Calu3 (cell line): ENCODE data around the gene CNTNAP2. TPM values are rescaled to one million over a fixed set of nuclear protein-coding genes. Genes with fewer than 3 reads are reported as not detected.

Experiments used
- BruUV-seq: library from RNA; stranded (reverse); fragments of 400-500 nt; replicated peaks from 2 replicates; lab custom pipeline; 2021; lab: Mats Ljungman, UMichigan
- CTCF ChIA-PET: fragments of 300-600 bp; sonication (Branson Sonifier 250); formaldehyde crosslinking; loops from one replicate; lab custom pipeline; 2022; ENCODE audit warnings: antibody characterized with exemption; lab: Charles Lee
- DNase-seq: peaks from one replicate; pipeline ENCODE4 v3.0.0; 2022
- H3K27ac Mint-ChIP-seq: one replicate; pipeline ENCODE4 v1.8.0; 2022; ENCODE audit warnings: mixed read lengths; ENCODE audit not compliant: unreplicated experiment
- H3K27me3 Mint-ChIP-seq: one replicate; pipeline ENCODE4 v1.8.0; 2022; ENCODE audit warnings: mixed read lengths; ENCODE audit not compliant: unreplicated experiment
- H3K36me3 Mint-ChIP-seq: one replicate; pipeline ENCODE4 v1.8.0; 2022; ENCODE audit warnings: mild to moderate bottlenecking, moderate library complexity, mixed read lengths; ENCODE audit not compliant: insufficient read depth, unreplicated experiment
- H3K4me1 Mint-ChIP-seq: one replicate; pipeline ENCODE4 v1.8.0; 2022; ENCODE audit warnings: mild to moderate bottlenecking, low read depth, mixed read lengths; ENCODE audit not compliant: unreplicated experiment
- H3K4me3 Mint-ChIP-seq: one replicate; pipeline ENCODE4 v1.8.0; 2022; ENCODE audit warnings: mild to moderate bottlenecking, low read depth, moderate library complexity, mixed read lengths; ENCODE audit not compliant: unreplicated experiment
- H3K9me3 Mint-ChIP-seq: one replicate; pipeline ENCODE4 v1.8.0; 2022; ENCODE audit warnings: low read depth, mixed read lengths; ENCODE audit not compliant: unreplicated experiment
- intact Hi-C: fragments of 100-400 bp; cut with micrococcal nuclease; formaldehyde crosslinking; loops from one replicate; pipeline ENCODE4 v1.10.0; 2022; ENCODE audit not compliant: unreplicated experiment
- total RNA-seq: library from RNA; stranded (reverse); gene quantifications from 2 replicates; pipeline ENCODE4 v1.2.3, GENCODE V29; 2022
- TF ChIP-seq, protein P1 (sequence below): fragments of 200-600 bp; IDR thresholded peaks from one replicate; pipeline ENCODE4 v1.8.0; 2022; ENCODE audit warnings: antibody characterized with exemption; ENCODE audit not compliant: unreplicated experiment

Gene CNTNAP2
- total RNA-seq, 1 experiment from 2014 or later: 1.1 TPM

DNA sequence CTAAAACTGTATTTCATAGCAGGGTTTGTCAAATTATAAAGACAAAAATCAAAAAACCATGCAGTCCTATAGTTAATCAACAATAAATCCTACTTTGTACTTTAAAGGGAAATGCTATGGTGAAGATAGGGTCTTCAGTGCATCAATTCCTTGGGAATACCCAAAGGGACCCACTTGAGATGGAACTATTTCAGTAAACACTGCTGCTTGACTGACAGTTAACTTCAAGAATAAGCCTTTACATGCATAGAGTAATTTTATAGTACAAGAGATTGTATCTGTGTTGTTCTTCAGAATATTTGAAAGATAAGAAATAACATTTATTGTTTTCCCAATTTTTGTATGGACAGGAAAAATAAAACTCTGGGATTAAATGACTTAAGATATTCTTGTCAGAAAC, 1179.6 kb downstream of the CNTNAP2 start:
- no peak overlapping the region for H3K4me3 Mint-ChIP-seq
- DNase-seq: no peak
- H3K36me3 Mint-ChIP-seq: no peaks in the 10 kb centered on the region
- CTCF ChIA-PET: no interaction called here
- intact Hi-C loops: no loop called here
- H3K9me3 Mint-ChIP-seq: peaks cover 4% of the 10 kb centered on the region
- H3K4me1 Mint-ChIP-seq: no peaks in the 10 kb centered on the region
- no peak overlapping the region for H3K27ac Mint-ChIP-seq
- TF ChIP-seq, protein P1, sequence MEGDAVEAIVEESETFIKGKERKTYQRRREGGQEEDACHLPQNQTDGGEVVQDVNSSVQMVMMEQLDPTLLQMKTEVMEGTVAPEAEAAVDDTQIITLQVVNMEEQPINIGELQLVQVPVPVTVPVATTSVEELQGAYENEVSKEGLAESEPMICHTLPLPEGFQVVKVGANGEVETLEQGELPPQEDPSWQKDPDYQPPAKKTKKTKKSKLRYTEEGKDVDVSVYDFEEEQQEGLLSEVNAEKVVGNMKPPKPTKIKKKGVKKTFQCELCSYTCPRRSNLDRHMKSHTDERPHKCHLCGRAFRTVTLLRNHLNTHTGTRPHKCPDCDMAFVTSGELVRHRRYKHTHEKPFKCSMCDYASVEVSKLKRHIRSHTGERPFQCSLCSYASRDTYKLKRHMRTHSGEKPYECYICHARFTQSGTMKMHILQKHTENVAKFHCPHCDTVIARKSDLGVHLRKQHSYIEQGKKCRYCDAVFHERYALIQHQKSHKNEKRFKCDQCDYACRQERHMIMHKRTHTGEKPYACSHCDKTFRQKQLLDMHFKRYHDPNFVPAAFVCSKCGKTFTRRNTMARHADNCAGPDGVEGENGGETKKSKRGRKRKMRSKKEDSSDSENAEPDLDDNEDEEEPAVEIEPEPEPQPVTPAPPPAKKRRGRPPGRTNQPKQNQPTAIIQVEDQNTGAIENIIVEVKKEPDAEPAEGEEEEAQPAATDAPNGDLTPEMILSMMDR: no peak
- no peaks in the 10 kb centered on the region for H3K27me3 Mint-ChIP-seq
- BruUV-seq: no TSS peak

DNA sequence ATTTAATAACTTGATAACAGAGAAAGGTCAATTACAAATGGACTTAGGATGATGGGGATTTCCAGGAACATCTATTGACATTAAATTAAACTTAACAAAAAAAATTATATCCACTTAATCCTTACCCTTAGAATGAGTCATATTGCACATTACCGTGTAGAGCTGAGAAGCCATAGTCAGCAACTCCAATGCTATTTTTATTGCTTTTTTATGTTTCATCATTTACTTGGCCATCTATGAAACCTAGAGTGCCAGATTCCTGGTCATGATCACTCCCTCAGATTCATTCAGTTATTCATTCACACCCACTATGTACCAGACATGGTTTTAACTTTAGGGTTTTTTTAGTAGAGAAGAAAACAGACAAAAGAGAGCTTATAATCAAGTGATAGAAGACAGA, 1180.4 kb downstream of the CNTNAP2 start:
- Mint-ChIP-seq H3K36me3 (no peaks in the 10 kb centered on the region), H3K4me3 (no peak overlapping the region), H3K27ac (no peak overlapping the region), H3K4me1 (no peaks in the 10 kb centered on the region), H3K27me3 (no peaks in the 10 kb centered on the region), H3K9me3 (peaks cover 4% of the 10 kb centered on the region)
- TF ChIP-seq, protein P1: no peak
- BruUV-seq: no TSS peak
- CTCF ChIA-PET: no interaction called here
- DNase-seq: no peak
- intact Hi-C loops: no loop called here

DNA sequence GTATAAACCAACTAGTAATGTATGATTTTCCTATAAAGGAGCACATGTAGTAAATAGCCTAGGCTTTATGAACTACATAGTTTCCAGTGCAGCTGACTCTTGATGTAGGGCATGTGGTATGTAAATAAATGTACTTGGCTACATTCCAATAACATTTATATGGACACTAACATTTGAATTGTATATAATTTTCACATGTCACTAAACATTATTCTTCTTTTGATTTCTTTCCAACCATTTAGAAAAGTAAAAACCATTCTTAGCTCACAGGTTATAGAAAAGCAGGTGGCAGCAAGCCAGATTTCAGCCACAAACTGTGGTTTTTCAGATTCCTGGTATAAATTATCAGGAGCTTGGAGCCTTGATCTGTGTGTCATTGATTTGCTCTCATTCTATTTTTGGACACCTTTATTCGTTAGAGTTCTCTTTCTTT, 1182.0 kb downstream of the CNTNAP2 start:
- intact Hi-C loops: no loop called here
- Mint-ChIP-seq H3K27me3 (no peaks in the 10 kb centered on the region), H3K27ac (no peak overlapping the region), H3K4me3 (no peak overlapping the region), H3K9me3 (peaks cover 2% of the 10 kb centered on the region), H3K4me1 (no peaks in the 10 kb centered on the region), H3K36me3 (no peaks in the 10 kb centered on the region)
- no TSS peak for BruUV-seq
- CTCF ChIA-PET: no interaction called here
- no peak for DNase-seq
- TF ChIP-seq, protein P1: no peak

DNA sequence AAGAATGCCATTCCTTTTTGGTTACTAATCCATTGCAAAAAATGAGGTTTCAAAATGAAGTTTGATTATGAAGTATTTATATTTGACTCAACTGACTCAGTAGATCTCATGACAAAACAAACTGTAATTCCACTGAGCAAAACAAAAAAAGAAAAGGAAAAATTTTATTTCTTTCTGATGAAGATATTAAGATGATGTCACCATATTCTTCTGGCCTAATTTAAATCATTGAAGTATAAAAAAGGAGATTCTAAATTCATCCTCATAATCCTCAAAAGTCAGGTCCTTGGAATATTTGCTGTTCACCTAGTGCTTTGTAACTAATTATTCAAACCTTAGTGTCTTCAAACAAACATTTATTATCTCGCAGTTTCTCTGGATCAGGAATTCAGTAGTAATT, 1183.7 kb downstream of the CNTNAP2 start:
- Mint-ChIP-seq H3K27me3 (no peaks in the 10 kb centered on the region), H3K27ac (no peak overlapping the region)
- CTCF ChIA-PET: no interaction called here

More for the DNA sequence above, 1183.7 kb downstream of the CNTNAP2 start:
- H3K4me1 Mint-ChIP-seq: no peaks in the 10 kb centered on the region
- H3K9me3 Mint-ChIP-seq: peaks cover 7% of the 10 kb centered on the region
- BruUV-seq: no TSS peak
- TF ChIP-seq, protein P1: no peak
- intact Hi-C loops: no loop called here
- H3K4me3 Mint-ChIP-seq: no peak overlapping the region
- H3K36me3 Mint-ChIP-seq: no peaks in the 10 kb centered on the region
- DNase-seq: no peak
